GM21390 (cell line): ENCODE results near the gene GRM4.

Experiments used
- ATAC-seq: cut with Tn5 transposase; IDR thresholded peaks from one replicate; pipeline ENCODE4 v1.9.1; 2021; ENCODE audit not compliant: unreplicated experiment

GRM4 gene

GRCh38 chr6:34086558-34086957 is 59.3 kb downstream of the GRM4 start:
- no peak for ATAC-seq

GRCh38 chr6:34085453-34086170 is 60.3 kb downstream of the GRM4 start:
- ATAC-seq, result no peak

DNA sequence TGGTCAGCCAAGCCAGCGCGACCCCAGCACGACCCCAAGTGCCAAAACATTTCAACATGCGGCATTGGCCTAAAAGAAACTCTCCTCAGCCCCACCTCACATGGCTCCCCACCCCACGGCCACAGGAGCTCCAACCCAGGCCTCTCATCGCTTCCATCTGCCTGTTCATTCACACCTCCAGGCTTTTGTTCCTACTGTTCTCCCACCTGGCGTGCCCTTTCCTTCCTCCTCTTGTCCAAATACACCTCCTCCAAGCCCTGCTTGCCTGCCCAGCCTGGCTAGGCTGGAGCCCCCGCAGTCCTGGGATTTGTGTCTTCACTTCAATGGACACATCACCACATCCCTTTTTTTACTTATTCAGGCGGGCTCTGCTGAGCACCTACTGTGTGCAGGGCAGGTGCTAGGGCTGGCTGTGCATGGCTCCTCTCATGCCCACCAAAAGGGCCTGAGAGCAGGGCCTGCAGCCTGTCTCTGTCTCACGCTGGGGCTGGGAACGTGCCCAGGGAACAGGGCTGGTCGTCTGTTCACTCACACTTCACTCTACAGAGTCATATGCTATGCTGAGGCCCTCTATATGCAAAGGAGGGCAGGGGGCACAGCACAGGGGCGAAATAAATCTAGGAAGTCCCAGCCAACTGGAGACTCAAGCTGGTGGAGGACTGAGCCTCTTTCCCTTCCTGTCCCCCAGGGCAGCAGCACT is 61.1 kb downstream of the GRM4 start:
- ATAC-seq, result no peak

DNA sequence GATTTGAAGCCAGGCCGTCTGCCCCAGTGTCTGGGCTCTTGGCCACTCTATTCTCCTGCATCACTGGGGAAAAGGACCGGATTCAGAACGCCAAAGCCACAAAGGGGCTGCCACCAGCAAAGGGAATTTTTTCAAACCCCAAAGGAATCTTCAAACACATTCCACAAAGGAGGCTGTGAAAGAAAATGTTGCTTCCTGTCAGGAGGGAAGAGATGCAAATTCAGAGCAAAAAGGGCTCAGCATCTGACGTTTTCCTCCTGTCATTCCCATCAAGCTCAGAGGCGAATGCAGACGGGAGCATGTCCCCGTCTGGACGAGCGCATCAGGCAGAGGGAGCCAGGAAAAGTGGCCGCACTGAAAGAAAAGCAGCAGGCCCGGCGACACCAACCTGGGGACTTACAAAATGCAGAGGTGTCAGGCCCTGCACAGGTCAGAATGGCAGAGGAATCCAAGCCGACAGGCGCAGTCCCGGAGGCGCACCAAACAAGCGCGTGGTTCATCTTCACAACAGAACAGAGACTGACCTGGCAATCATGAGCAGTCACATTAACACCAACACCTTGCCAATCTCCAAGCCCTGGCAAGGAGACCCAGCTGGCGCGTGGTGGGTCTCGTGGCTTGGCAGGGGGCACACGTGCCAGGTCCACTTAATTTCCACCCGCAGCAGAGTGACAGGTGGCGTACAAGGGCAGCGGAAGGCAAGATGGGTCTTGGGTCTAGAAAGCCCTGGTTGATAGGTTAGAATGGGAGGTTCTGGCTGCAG is 62.8 kb downstream of the GRM4 start:
- no peak for ATAC-seq

DNA sequence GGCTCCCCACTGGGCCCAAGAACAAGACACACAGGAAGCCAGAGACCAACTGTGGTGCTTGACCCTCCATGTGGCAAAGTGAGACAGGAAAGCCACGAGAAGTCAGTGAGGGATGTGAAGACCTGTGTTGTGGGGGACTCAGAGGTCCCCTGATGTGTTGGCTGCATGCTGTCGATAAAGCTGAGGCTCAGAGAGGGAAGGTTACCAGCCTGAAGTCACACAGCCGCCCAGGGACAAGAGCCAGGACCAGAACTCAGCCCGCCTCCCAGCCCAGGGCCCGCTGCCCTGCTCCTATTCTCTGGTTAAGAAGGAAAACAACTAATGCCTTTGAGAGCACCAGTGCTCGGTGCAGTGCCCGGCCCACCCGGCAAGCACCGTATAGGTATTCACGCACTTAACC is 63.5 kb downstream of the GRM4 start:
- no peak for ATAC-seq

- no peak for ATAC-seq
These were observed 65.5 kb downstream of the GRM4 start for GRCh38 chr6:34080357-34080756.

- ATAC-seq, result no peak
These were observed 66.0 kb downstream of the GRM4 start for GRCh38 chr6:34079899-34080298.

DNA sequence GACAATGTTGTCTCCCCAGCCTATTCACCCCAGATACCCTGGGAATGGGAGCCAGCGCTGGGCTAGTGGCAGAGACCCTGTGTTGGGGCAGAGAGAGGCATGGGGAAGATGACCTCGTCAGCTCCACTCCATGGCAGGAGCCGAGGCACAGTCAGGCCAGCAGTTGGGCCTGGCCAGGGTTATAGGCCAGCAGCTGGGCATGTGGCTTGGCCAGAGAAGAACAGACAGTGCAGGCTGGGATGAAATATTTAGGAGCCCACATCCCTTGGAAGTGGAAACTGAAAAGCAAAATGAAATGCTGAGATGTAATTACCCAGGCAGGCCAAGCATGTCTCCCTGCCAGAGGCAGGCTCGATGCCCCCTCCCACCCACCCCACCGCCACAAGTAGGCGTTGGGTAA is 70.0 kb downstream of the GRM4 start:
- ATAC-seq, result no peak

DNA sequence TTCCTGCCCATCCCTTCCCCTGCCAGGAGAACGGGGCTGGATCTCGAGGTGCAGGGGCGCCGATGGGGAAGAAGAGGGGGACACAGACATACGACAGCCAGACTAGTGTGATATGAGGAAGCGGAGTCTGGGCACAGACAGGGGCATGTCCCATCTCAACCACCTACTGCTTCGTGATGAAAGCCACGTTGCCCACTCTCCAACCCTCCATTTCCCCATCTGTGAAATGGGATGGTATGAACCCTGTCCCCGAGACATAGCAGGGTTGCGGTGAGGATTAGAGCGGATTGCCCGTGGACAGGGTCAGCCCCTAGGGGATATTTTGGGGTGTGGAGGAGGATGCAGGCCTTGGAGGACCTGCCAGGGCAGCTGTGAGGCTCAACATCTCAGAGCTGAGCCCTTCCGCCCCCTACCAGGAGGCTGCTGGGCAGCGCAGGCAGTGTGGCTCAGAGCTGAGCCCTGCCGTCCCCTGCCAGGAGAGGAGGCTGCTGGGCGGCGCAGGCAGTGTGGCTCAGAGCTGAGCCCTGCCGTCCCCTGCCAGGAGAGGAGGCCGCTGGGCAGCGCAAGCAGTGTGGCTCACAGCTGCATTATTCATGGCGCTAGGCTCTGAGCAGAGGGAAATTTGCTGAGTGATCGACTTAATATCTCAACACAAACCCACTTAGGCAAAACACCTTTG is 71.7 kb downstream of the GRM4 start:
- no peak for ATAC-seq

- no peak for ATAC-seq
These were observed 72.3 kb downstream of the GRM4 start for GRCh38 chr6:34073540-34073939.

- ATAC-seq, result no peak
These were observed 73.2 kb downstream of the GRM4 start for GRCh38 chr6:34072727-34073126.

- ATAC-seq, result no peak
These were observed 74.0 kb downstream of the GRM4 start for GRCh38 chr6:34071884-34072379.

GRCh38 chr6:34071136-34071883 is 74.6 kb downstream of the GRM4 start:
- ATAC-seq, result no peak

- ATAC-seq, result no peak
These were observed 75.4 kb downstream of the GRM4 start for GRCh38 chr6:34070315-34071135.

DNA sequence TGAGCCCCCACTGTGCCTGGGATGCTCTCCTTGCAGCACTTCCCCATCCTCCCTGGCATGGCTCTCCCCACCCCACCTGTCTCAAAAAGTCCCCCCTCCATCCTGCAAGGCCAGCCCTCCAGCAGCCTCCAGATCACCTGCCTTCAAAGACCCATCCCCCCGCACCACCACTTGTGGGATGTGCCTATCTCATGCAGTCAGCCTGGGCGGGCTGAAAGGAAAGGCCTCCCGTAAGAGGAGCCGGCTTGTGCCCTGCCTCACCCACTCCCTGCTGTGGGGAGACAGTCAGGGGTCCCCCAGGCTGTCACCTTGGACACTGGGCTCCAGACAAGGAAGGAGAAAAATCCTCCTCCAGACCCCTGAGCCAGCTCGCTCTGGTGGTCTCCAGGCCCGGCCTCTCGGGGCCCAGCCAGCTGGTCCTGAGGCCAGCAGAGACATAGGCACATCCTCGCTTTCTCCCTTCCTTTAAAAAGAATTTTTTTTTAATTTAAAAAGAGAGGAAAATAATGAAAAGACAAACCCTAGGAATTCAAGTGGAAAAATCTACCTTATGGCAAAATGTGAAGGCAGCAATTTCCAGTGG is 77.3 kb downstream of the GRM4 start:
- no peak for ATAC-seq

GRCh38 chr6:34067814-34068213 is 78.1 kb downstream of the GRM4 start:
- no peak for ATAC-seq

- no peak for ATAC-seq
These were observed 78.8 kb downstream of the GRM4 start for GRCh38 chr6:34066772-34067770.

DNA sequence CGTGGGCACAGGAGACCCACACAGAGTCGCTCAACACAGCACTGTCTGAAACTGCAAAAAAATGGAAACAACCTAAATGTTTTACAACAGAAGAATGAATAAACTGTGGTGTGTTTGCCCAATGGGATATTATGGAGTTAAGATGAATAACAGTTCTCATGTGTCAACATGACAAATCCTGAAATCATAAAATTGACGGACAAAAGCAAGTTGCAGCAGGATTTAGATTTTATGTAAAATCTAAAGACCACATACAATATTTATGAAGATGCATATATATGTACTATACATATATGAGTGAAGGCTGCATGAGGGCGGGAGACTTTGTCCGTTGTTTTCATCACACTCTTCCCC is 79.7 kb downstream of the GRM4 start:
- no peak for ATAC-seq
